Stimulated activated CD4-positive, alpha-beta T cell treated with anti-CD3 and anti-CD28 coated beads, Interleukin-12 subunit alpha, Interleukin-12 subunit beta, amount 100 ng/mL, for 24 hours (primary cell): ENCODE measurements around the gene CDS1.
"Not testable (repeated sequence)": the region's sequence is repeated elsewhere in the genome, so short reads cannot be mapped to it uniquely, and the experiment has no call there.

Source experiments
- DNase-seq, 2 experiments: peaks; one replicate each; pipeline ENCODE4 v3.0.0-alpha.2; 2020; ENCODE audit warnings: low read depth in 2 of 2

CDS1 gene

GRCh38 chr4:84582988-84583875, at the start of gene CDS1:
CDS1 (plus strand) TSS chr4:84583127; CDS start chr4:84583402, 275 bp downstream.
- DNase-seq, result peak in 1 of 2 experiments; percentile 5

GRCh38 chr4:84535901-84536300, 47.0 kb upstream of the CDS1 start:
- no peak for DNase-seq

- DNase-seq, result no peak
These were observed 37.8 kb upstream of the CDS1 start for GRCh38 chr4:84545093-84545492.

- DNase-seq, result no peak
These were observed 35.7 kb upstream of the CDS1 start for GRCh38 chr4:84547211-84547610.

- not testable (repeated sequence) for DNase-seq
These were observed 33.7 kb upstream of the CDS1 start for GRCh38 chr4:84549191-84549590.

GRCh38 chr4:84562156-84562555, 20.8 kb upstream of the CDS1 start:
- no peak for DNase-seq

- no peak for DNase-seq
These were observed 19.9 kb upstream of the CDS1 start for GRCh38 chr4:84563002-84563401.

GRCh38 chr4:84565951-84566350, 17.0 kb upstream of the CDS1 start:
- no peak for DNase-seq

GRCh38 chr4:84568496-84568895, 14.4 kb upstream of the CDS1 start:
- DNase-seq, result no peak

GRCh38 chr4:84569009-84569408, 13.9 kb upstream of the CDS1 start:
- DNase-seq, result no peak

- no peak for DNase-seq
These were observed 9.4 kb upstream of the CDS1 start for GRCh38 chr4:84573385-84574068.

GRCh38 chr4:84574069-84574720, 8.7 kb upstream of the CDS1 start:
- DNase-seq, result no peak

GRCh38 chr4:84578540-84579402, 4.2 kb upstream of the CDS1 start:
- DNase-seq, result no peak

- no peak for DNase-seq
These were observed 3.5 kb upstream of the CDS1 start for GRCh38 chr4:84579403-84579776.

- peak; percentile 68 to 80 for DNase-seq
These were observed 482 bp upstream of the CDS1 start for GRCh38 chr4:84582302-84582987.

- no peak for DNase-seq
These were observed 1.0 kb downstream of the CDS1 start for GRCh38 chr4:84583876-84584380.

- DNase-seq, result no peak
These were observed 2.3 kb downstream of the CDS1 start for GRCh38 chr4:84585251-84585650.

GRCh38 chr4:84594724-84595123, 11.8 kb downstream of the CDS1 start:
- DNase-seq, result no peak

GRCh38 chr4:84596826-84597225, 13.9 kb downstream of the CDS1 start:
- no peak for DNase-seq

GRCh38 chr4:84597450-84597849, 14.5 kb downstream of the CDS1 start:
- DNase-seq, result no peak

- no peak for DNase-seq
These were observed 23.7 kb downstream of the CDS1 start for GRCh38 chr4:84606645-84607044.
